Heart left ventricle (tissue), 16 donors: ENCODE data around the gene ATRX. TPM values are rescaled to one million over a fixed set of nuclear protein-coding genes. Genes with fewer than 3 reads are reported as not detected.
"Not testable (repeated sequence)": the region's sequence is repeated elsewhere in the genome, so short reads cannot be mapped to it uniquely, and the experiment has no call there.

Experiments used
- ATAC-seq, 4 donors: fragments of 200-7000 bp; cut with Tn5 transposase; one replicate each; pipeline ENCODE4 v1.9.1; 2020 to 2022; ENCODE audit warnings: moderate library complexity in 4 of 4, mild to moderate bottlenecking in 3 of 4, moderate number of reproducible peaks in 1 of 4
- DNase-seq, 5 donors: peaks; one replicate each; pipeline ENCODE4 v3.0.0-alpha.2; 2020
- H3K27ac ChIP-seq, 12 donors: fragments of 200-600 bp; sonication (generic) in 4 of 12; one replicate each; pipeline versions ENCODE4 v1.5.0 to v1.8.0; 2016 to 2022; ENCODE audit warnings: mild to moderate bottlenecking in 2 of 12
- H3K27me3 ChIP-seq, 9 donors: fragments of 200-600 bp; sonication (generic) in 2 of 9; one replicate each; pipeline versions ENCODE4 v1.5.1 to v1.8.0; 2016 to 2022; ENCODE audit warnings: mild to moderate bottlenecking in 3 of 9
- H3K36me3 ChIP-seq, 9 donors: fragments of 200-600 bp; sonication (generic) in 2 of 9; one replicate each; pipeline versions ENCODE4 v1.5.0 to v1.8.0; 2018 to 2022; ENCODE audit warnings: mild to moderate bottlenecking in 2 of 9
- H3K4me1 ChIP-seq, 12 donors: fragments of 200-600 bp; sonication (generic) in 4 of 12; one replicate each; pipeline versions ENCODE4 v1.5.0 to v1.8.0; 2016 to 2022; ENCODE audit warnings: mild to moderate bottlenecking in 3 of 12
- H3K4me3 ChIP-seq, 12 donors: fragments of 200-600 bp; sonication (generic) in 4 of 12; one replicate each; pipeline versions ENCODE4 v1.5.0 to v1.8.0; 2017 to 2022; ENCODE audit warnings: mild to moderate bottlenecking in 9 of 12, moderate library complexity in 4 of 12
- H3K9me3 ChIP-seq, 12 donors: fragments of 200-600 bp; sonication (generic) in 4 of 12; one replicate each; pipeline versions ENCODE4 v1.5.0 to v1.8.0; 2016 to 2022; ENCODE audit warnings: mild to moderate bottlenecking in 1 of 12
- CTCF ChIP-seq, 12 donors: fragments of 200-600 bp; sonication (generic) in 4 of 12; IDR thresholded peaks; one replicate each; pipeline versions ENCODE4 v1.5.0 to v1.8.0; 2018 to 2022; ENCODE audit warnings: antibody characterized with exemption in 12 of 12, mild to moderate bottlenecking in 5 of 12
- POLR2A ChIP-seq, 2 donors: fragments of 450-650 bp; IDR thresholded peaks; one replicate each; pipeline ENCODE4 v1.6.1; 2017; ENCODE audit warnings: antibody characterized with exemption in 2 of 2, mild to moderate bottlenecking in 2 of 2, moderate library complexity in 2 of 2
- WGBS, 4 donors: extraction: QIAGEN DNeasy Blood & Tissue Kit in 2 of 4; methylation state at CpG; one replicate each; pipeline versions ENCODE4 v1.1.5 to v1.1.7; 2013 to 2018; 5-methylcytosine and 5-hydroxymethylcytosine counted together
- intact Hi-C, 10 donors: fragments of 100-400 bp; cut with DNase I; formaldehyde crosslinking; loops; one replicate each; pipeline versions ENCODE4 v1.11.1 to v1.14.2; 2022
- polyA plus RNA-seq, 2 donors: library from polyadenylated mRNA; stranded (reverse); fragments of 200-250 nt; gene quantifications; one replicate each; pipeline ENCODE4 v1.2.3, GENCODE V29; 2013
- total RNA-seq, 9 donors: library from RNA; depleted of rRNA in 2 of 9; stranded (reverse); fragments of >200 nt in 2 of 9; fragmentation: NEBNext Ultra II Directional in 3 of 9; extraction: Animal tissue kit (Norgen Biotek cat#: 25700) in 3 of 9; gene quantifications; one replicate each; pipeline versions ENCODE4 v1.1.0 to v1.2.4, GENCODE V29; 2016 to 2023
- donor health status: ischemic (EF 13 %, LVEDD 7.1; RV severe dilation, severe dysfunction).
- donor health status: healthy with polysubstance abuse.
- donor health status: DM: no; HTN: yes; CAD: no.
- donor health status: DM: no; HTN: no; CAD: no.
- donor health status: ischemic (EF 25% LVEDD 6.9; RV normal size, moderate dysfunction).
- donor health status: ischemic (EF 25% LVEDD 5.7; RV mildly dilated, moderate dysfunction).
- donor health status: healthy.
- donor health status: DM: yes; HTN: yes; CAD: no.
- donor health status: ischemic (EF 35%, LVEDD 5.7; RV mildly dilated, moderate dysfunction).
- donor health status: nonischemic (EF 11% LVEDD 7.7; RV severe dilation, severe dysfunction).
- donor health status: DM: yes; HTN: yes; CAD: no.
- donor health status: PGD.
- donor health status: ischemic (EF 29% LVEDD 5.4; RV normal size, mild dysfunction).
- donor health status: nonischemic (EF 23%, LVEDD 6.1; RV moderate dilation, normal function).

ATRX gene
- total and polyA plus RNA-seq, 11 donors = 24.6 to 102 (median 83.8) TPM

- DNase-seq = no peak
- no peaks in the 10 kb centered on the region for H3K36me3 ChIP-seq
- 35 to 61% (median 48%) methylated on average over 2 of the region's 2 CpGs for WGBS, 4 donors
Measured at GRCh38 chrX:77776659-77777058, 9.4 kb downstream of the ATRX start.

DNA sequence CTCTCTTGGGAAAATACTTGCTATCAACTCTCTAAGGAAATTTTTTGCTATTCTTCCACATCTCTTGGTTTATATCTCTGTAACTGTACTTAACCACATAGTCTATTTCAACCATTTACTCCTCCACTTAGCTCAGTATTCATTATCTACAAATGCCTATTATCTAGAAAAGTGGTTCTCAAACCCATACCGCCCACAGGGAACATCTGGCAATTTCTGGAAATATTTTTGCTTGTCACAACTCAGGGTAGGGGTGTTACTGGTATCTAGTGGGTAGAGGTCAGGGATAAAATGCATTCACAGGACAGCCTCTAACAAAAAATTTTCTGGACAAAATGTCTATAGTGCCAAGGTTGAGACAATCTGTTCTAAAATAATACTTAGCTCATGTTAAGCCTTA, 14.4 kb downstream of the ATRX start:
- no peak for ATAC-seq
- TF ChIP-seq POLR2A (IDR thresholded peaks at IDR 0.05) (no peak), CTCF (IDR thresholded peaks at IDR 0.05) (no peak)
- Histone ChIP-seq H3K27me3 (no peaks in the 10 kb centered on the region), H3K36me3 (no peaks in the 10 kb centered on the region), H3K27ac (no peak overlapping the region), H3K4me1 (peaks cover 0 to 20% (median 5%) of the 10 kb centered on the region in 12 donors), H3K4me3 (no peak overlapping the region), H3K9me3 (no peaks in the 10 kb centered on the region)
- 29 to 66% (median 54%) methylated on average over 1 of the region's 1 CpG for whole genome bisulfite sequencing, 4 donors
- no peak for DNase-seq
- intact Hi-C loops = no loop called here

More at GRCh38 chrX:77776659-77777058, 9.4 kb downstream of the ATRX start:
- TF ChIP-seq POLR2A (IDR thresholded peaks at IDR 0.05) (no peak), CTCF (IDR thresholded peaks at IDR 0.05) (no peak)
- Histone ChIP-seq H3K27me3 (no peaks in the 10 kb centered on the region), H3K9me3 (no peaks in the 10 kb centered on the region), H3K4me3 (no peak overlapping the region), H3K27ac (no peak overlapping the region), H3K4me1 (peaks cover 0 to 12% (median 4%) of the 10 kb centered on the region in 12 donors)
- intact Hi-C loops = no loop called here
- ATAC-seq = no peak

DNA sequence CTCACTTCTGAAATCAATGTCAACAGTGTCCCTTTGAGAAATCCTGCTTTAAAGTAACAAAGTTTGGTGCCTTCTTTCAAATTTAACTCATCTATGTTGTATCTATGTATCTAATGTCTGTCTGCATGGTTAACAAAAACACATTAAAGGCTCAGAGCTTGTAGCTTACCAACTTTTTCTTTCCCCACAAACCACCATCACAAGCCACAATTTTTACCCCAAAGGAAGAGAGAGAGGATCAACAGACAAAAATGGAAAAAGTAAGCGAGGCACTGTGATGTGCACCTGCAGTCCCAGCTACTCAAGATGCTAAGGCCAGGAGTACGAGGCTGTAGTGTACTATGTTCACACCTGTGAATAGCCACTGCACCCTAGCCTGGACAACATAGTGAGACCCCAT, 17.2 kb downstream of the ATRX start:
- 59 to 80% (median 70%) methylated on average over 2 of the region's 2 CpGs for WGBS, 4 donors
- Histone ChIP-seq H3K9me3 (no peaks in the 10 kb centered on the region), H3K4me3 (no peak overlapping the region), H3K36me3 (no peaks in the 10 kb centered on the region), H3K27ac (no peak overlapping the region), H3K4me1 (peaks cover 0 to 20% (median 4%) of the 10 kb centered on the region in 12 donors), H3K27me3 (no peaks in the 10 kb centered on the region)
- no peak for DNase-seq
- intact Hi-C loops = no loop called here
- TF ChIP-seq POLR2A (IDR thresholded peaks at IDR 0.05) (no peak), CTCF (IDR thresholded peaks at IDR 0.05) (no peak)
- ATAC-seq = no peak

DNA sequence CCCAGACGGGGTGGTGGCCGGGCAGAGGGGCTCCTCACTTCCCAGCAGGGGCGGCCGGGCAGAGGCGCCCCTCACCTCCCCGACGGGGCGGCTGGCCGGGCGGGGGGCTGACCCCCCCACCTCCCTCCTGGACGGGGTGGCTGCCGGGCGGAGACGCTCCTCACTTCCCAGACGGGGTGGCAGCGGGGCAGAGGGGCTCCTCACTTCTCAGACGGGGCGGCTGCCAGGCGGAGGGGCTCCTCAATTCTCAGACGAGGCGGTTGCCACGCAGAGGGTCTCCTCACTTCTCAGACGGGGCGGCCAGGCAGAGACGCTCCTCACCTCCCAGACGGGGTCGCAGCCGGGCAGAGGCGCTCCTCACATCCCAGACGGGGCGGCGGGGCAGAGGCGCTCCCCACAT, 19.8 kb downstream of the ATRX start:
- intact Hi-C loops, DNase-seq, H3K4me3 ChIP-seq, H3K36me3 ChIP-seq, H3K27ac ChIP-seq, H3K9me3 ChIP-seq, H3K27me3 ChIP-seq, ATAC-seq: not testable (repeated sequence)
- peaks cover 0 to 17% (median 1%) of the 10 kb centered on the region in 12 donors for H3K4me1 ChIP-seq
- WGBS, 4 donors = 94 to 100% (median 98%) methylated on average over 12 to 27 of the region's 33 CpGs

DNA sequence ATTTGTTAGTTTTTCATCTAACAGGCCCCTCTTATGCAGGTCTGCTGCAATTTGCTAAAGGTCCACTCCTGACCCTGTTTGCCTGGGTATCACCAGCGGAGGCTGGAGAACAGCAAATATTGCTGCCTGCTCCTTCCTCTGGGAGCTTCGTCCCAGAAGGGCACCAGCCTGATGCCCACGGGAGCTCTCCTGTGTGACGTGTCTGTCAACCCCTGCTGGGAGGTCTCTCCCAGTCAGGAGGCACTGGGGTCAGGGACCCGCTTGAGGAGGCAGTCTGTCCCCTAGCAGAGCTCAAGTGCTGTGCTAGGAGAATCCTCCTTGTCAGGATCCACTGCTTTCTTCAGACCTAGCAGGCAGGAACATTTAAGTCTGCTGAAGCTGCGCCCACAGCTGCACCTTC, 30.5 kb downstream of the ATRX start:
- no peaks in the 10 kb centered on the region for H3K36me3 ChIP-seq
- ATAC-seq = no peak
- DNase-seq = no peak
- no peak overlapping the region for H3K27ac ChIP-seq
- H3K4me3 ChIP-seq = no peak overlapping the region
- H3K4me1 ChIP-seq = no peaks in the 10 kb centered on the region
- intact Hi-C loops = no loop called here
- H3K9me3 ChIP-seq = no peaks in the 10 kb centered on the region
- no peak for TF ChIP-seq CTCF (IDR thresholded peaks at IDR 0.05)
- TF ChIP-seq POLR2A (IDR thresholded peaks at IDR 0.05) = no peak
- WGBS, 4 donors = 82 to 98% (median 90%) methylated on average over 6 of the region's 6 CpGs
- peaks cover 0 to 6% (median 0%) of the 10 kb centered on the region in 9 donors for H3K27me3 ChIP-seq

- H3K4me1 ChIP-seq, H3K36me3 ChIP-seq, ATAC-seq, DNase-seq, intact Hi-C loops, H3K27ac ChIP-seq, H3K27me3 ChIP-seq, H3K9me3 ChIP-seq, H3K4me3 ChIP-seq: not testable (repeated sequence)
- 88 to 100% (median 97%) methylated on average over 1 of the region's 1 CpG for whole genome bisulfite sequencing, 4 donors
Measured at GRCh38 chrX:77753942-77754341, 32.1 kb downstream of the ATRX start.
